Stomach (tissue), 4 donors: ENCODE data around the gene SNX18.

Experiments
- EP300 ChIP-seq: sonication (generic); formaldehyde crosslinking; IDR thresholded peaks from one replicate; pipeline ENCODE4 v1.6.1; 2017; ENCODE audit warnings: antibody characterized with exemption
- POLR2A ChIP-seq, 4 donors: fragments of 450-650 bp; IDR thresholded peaks; one replicate each; pipeline ENCODE4 v1.6.1; 2016; ENCODE audit warnings: antibody characterized with exemption in 4 of 4, control low read depth in 2 of 4, mild to moderate bottlenecking in 1 of 4, moderate library complexity in 1 of 4
- POLR2AphosphoS5 ChIP-seq, 3 donors: sonication (generic); formaldehyde crosslinking; IDR thresholded peaks; one replicate each; pipeline ENCODE4 v1.6.1; 2016; ENCODE audit warnings: antibody characterized with exemption in 3 of 3
- TF ChIP-seq, protein P1 (sequence below), 7 experiments: fragments of 450-650 bp in 4 of 7; fragments of 200-600 bp in 3 of 7; sonication (generic) in 3 of 7; IDR thresholded peaks; one replicate each; pipeline ENCODE4 v1.5.1; 2016 to 2019; ENCODE audit warnings: antibody characterized with exemption in 7 of 7, control low read depth in 2 of 7, mild to moderate bottlenecking in 1 of 7

- TF ChIP-seq, protein P1, sequence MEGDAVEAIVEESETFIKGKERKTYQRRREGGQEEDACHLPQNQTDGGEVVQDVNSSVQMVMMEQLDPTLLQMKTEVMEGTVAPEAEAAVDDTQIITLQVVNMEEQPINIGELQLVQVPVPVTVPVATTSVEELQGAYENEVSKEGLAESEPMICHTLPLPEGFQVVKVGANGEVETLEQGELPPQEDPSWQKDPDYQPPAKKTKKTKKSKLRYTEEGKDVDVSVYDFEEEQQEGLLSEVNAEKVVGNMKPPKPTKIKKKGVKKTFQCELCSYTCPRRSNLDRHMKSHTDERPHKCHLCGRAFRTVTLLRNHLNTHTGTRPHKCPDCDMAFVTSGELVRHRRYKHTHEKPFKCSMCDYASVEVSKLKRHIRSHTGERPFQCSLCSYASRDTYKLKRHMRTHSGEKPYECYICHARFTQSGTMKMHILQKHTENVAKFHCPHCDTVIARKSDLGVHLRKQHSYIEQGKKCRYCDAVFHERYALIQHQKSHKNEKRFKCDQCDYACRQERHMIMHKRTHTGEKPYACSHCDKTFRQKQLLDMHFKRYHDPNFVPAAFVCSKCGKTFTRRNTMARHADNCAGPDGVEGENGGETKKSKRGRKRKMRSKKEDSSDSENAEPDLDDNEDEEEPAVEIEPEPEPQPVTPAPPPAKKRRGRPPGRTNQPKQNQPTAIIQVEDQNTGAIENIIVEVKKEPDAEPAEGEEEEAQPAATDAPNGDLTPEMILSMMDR (IDR thresholded peaks at IDR 0.05) = no peak
- TF ChIP-seq EP300 (no peak), POLR2A (IDR thresholded peaks at IDR 0.05) (no peak), POLR2AphosphoS5 (IDR thresholded peaks at IDR 0.05) (no peak)
Observed at GRCh38 chr5:54524082-54524481, 6.5 kb downstream of the SNX18 start.
